ENCODE results near the gene TANGO2. TPM values are rescaled to one million over a fixed set of nuclear protein-coding genes. Genes with fewer than 3 reads are reported as not detected.

Gene TANGO2
- total and polyA plus RNA-seq, 2 of the 8 experiments (the other 6 are each of a cell fraction or from before 2014, with no cell fraction given): 10.1 to 18.4 TPM

DNA sequence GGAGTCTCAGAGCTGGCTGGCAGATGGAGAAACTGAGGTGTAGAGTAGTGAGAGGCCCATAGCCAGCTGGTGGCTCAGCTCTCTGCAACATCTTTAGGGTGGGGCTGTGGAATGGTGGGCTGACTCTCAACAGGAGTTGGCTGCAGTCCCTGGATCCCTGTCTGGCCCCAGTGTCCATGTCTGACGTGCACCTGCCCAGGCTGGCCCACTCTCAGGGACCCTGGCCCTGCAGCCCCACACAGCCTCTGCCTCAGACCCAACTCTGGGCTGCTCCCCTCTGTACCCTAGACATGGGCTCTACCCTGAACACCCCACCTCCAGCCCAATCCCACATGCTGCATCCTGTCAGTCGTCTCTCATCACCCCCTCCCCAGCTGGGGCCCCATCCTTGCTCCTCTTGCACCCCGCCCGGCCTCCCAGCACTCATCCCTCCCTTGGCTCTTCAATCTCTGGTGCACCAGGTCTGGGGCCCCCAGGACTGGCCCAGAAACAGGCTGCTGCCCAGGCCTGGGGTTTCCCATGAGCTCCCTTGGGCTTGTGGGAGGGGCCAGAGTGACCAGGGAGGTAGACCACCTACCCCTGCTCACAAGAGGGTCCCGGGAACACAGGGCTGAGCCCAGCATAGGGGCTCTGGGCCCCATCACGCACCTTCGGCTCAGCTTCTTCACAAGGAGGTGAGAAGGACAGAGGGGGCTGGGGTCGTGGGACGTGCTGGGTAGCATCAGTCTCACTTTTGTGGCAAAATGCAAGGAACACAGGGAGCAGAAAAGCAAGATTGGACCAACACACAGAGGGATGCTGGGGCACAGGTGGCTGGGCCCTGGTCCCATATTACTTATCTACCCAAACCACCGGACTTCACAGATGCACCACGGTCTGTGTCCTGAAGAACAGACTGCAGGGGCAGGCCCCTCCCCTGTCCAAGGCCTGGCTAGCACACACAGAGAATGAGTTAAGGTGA, 35.8 kb upstream of the TANGO2 start (continued):
- TF ChIP-seq EP300 (IDR thresholded peaks at IDR 0.05; ENCODE audit: borderline replicate concordance in 1 of 2, low read depth in 2 of 2, low read length in 2 of 2): no peak

All from H1 (cell line).